Measurements from ENCODE around the gene AMH. TPM values are rescaled to one million over a fixed set of nuclear protein-coding genes. Genes with fewer than 3 reads are reported as not detected.
"Not testable (repeated sequence)": the region's sequence is repeated elsewhere in the genome, so short reads cannot be mapped to it uniquely, and the experiment has no call there.

Gene AMH
- polyA plus RNA-seq, 1 of the 3 experiments (the other 2 are of a cell fraction) = 18.1 TPM

- peaks cover 0 to 16% of the 10 kb centered on the region in 2 experiments; a peak in 1 of 4 replicates for H3K4me1 ChIP-seq (ENCODE audit: control insufficient read depth in 1 of 2, insufficient read depth in 2 of 2, low read depth in 1 of 2, low read length in 1 of 2)
- TF ChIP-seq PBX3 (IDR thresholded peaks at IDR 0.05) (no peak), POLR2AphosphoS5 (IDR thresholded peaks at IDR 0.05; ENCODE audit: low read depth, low read length) (no peak), GATA2 (CRISPR knock-in tag; IDR thresholded peaks at IDR 0.05) (no peak), CHD2 (IDR thresholded peaks at IDR 0.05; ENCODE audit: low read length, partially characterized antibody) (no peak)
- TF ChIP-seq, protein P1, sequence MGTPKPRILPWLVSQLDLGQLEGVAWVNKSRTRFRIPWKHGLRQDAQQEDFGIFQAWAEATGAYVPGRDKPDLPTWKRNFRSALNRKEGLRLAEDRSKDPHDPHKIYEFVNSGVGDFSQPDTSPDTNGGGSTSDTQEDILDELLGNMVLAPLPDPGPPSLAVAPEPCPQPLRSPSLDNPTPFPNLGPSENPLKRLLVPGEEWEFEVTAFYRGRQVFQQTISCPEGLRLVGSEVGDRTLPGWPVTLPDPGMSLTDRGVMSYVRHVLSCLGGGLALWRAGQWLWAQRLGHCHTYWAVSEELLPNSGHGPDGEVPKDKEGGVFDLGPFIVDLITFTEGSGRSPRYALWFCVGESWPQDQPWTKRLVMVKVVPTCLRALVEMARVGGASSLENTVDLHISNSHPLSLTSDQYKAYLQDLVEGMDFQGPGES (IDR thresholded peaks at IDR 0.05; ENCODE audit: low read depth, low read length) = no peak
- ChIA-PET CTCF (interaction anchor here (0.9 to 11.9 kb wide), 5 partner anchors 10 to 40 kb away, joined by 3 to 284 read pairs (median 5); partner anchors contain the start of gene LINGO3), POLR2A (no interaction called here)
- no peak overlapping the region for H3K4me2 ChIP-seq
- H3K79me2 ChIP-seq (ENCODE audit: insufficient read depth) = peaks cover 21% of the 10 kb centered on the region
- no peaks in the 10 kb centered on the region for H3K9me3 ChIP-seq
- no peaks in the 10 kb centered on the region for H3K27me3 ChIP-seq (ENCODE audit: insufficient read depth)
- no peak overlapping the region for H3K27ac ChIP-seq (ENCODE audit: low read depth in 2 of 2, low read length in 1 of 2)
- H3F3A ChIP-seq (replicated peaks; ENCODE audit: insufficient read depth) = no peaks in the 10 kb centered on the region
- H3K9ac ChIP-seq = no peak overlapping the region
- H4K20me1 ChIP-seq (ENCODE audit: insufficient read depth) = peaks cover 18% of the 10 kb centered on the region
- H3K36me3 ChIP-seq (replicated peaks in 1 of 2; ENCODE audit: control insufficient read depth in 1 of 2, insufficient read depth in 2 of 2, low read length in 1 of 2) = peaks cover 5 to 7% of the 10 kb centered on the region in 2 experiments
- no peak overlapping the region for H3K4me3 ChIP-seq (ENCODE audit: low read depth in 2 of 2, low read length in 1 of 2)
- H2AFZ ChIP-seq (ENCODE audit: low read depth) = no peak overlapping the region
- no peaks in the 10 kb centered on the region for H3K9me2 ChIP-seq
- 77% methylated on average over 5 of the region's 33 CpGs for WGBS (ENCODE audit: low lambda C conversion rate)
- peak; percentile 28 for DNase-seq
These were observed 29.5 kb downstream of the AMH start for GRCh38 chr19:2278459-2279158.

- Histone ChIP-seq H4K20me1 (ENCODE audit: insufficient read depth) (no peaks in the 10 kb centered on the region), H3K27ac (ENCODE audit: low read depth in 2 of 2, low read length in 1 of 2) (no peak overlapping the region), H3K4me1 (ENCODE audit: control insufficient read depth in 1 of 2, insufficient read depth in 2 of 2, low read depth in 1 of 2, low read length in 1 of 2) (peaks cover 0 to 8% of the 10 kb centered on the region in 2 experiments; a peak in 1 of 4 replicates), H3K4me3 (ENCODE audit: low read depth in 2 of 2, low read length in 1 of 2) (no peak overlapping the region), H3K36me3 (replicated peaks in 1 of 2; ENCODE audit: control insufficient read depth in 1 of 2, insufficient read depth in 2 of 2, low read length in 1 of 2) (no peaks in the 10 kb centered on the region), H3K4me2 (no peak overlapping the region), H3K9ac (no peak overlapping the region), H3F3A (replicated peaks; ENCODE audit: insufficient read depth) (peaks cover 3% of the 10 kb centered on the region), H3K9me3 (no peaks in the 10 kb centered on the region), H3K9me2 (no peaks in the 10 kb centered on the region), H3K27me3 (ENCODE audit: insufficient read depth) (no peaks in the 10 kb centered on the region), H3K79me2 (ENCODE audit: insufficient read depth) (peaks cover 4% of the 10 kb centered on the region; the same call in 1 of the 2 replicates), H2AFZ (ENCODE audit: low read depth) (no peak overlapping the region)
- ChIA-PET CTCF (interaction anchor here (11.9 kb wide), 1 partner anchor 32 kb away, joined by 284 read pairs; the partner anchor contains the start of gene LINGO3), POLR2A (interaction anchor here (0.8 kb wide), 1 partner anchor 127 kb away, joined by 4 read pairs; no protein-coding TSS in a partner anchor)
- no peak for DNase-seq
- TF ChIP-seq TAF1 (IDR thresholded peaks at IDR 0.05; ENCODE audit: borderline replicate concordance, low read depth, low read length) = no peak
- WGBS (ENCODE audit: low lambda C conversion rate) = 89% methylated on average over 24 of the region's 26 CpGs
These were observed 31.6 kb downstream of the AMH start for GRCh38 chr19:2280633-2281264.

GRCh38 chr19:2281265-2282061 is 32.3 kb downstream of the AMH start:
- H3K4me2 ChIP-seq = peak overlapping the region; percentile 47; the same call in 1 of the 2 replicates

More at GRCh38 chr19:2281265-2282061, 32.3 kb downstream of the AMH start:
- not testable (repeated sequence) for H3K27ac ChIP-seq (ENCODE audit: low read depth in 2 of 2, low read length in 1 of 2); H4K20me1 ChIP-seq (ENCODE audit: insufficient read depth); H3K36me3 ChIP-seq (replicated peaks in 1 of 2; ENCODE audit: control insufficient read depth in 1 of 2, insufficient read depth in 2 of 2, low read length in 1 of 2); H3K79me2 ChIP-seq (ENCODE audit: insufficient read depth); H3F3A ChIP-seq (replicated peaks; ENCODE audit: insufficient read depth); H3K9ac ChIP-seq; H2AFZ ChIP-seq (ENCODE audit: low read depth); H3K4me1 ChIP-seq (ENCODE audit: control insufficient read depth in 1 of 2, insufficient read depth in 2 of 2, low read depth in 1 of 2, low read length in 1 of 2); H3K9me3 ChIP-seq; H3K4me3 ChIP-seq (ENCODE audit: low read depth in 2 of 2, low read length in 1 of 2); DNase-seq; H3K27me3 ChIP-seq (ENCODE audit: insufficient read depth); H3K9me2 ChIP-seq
- WGBS (ENCODE audit: low lambda C conversion rate) = 38% methylated on average over 3 of the region's 16 CpGs
- POLR2A ChIA-PET = interaction anchor here (0.6 kb wide), 1 partner anchor 10 kb away, joined by 3 read pairs; no protein-coding TSS in a partner anchor
- CTCF ChIA-PET = interaction anchor here (1.0 to 2.7 kb wide), 2 partner anchors 8 to 35 kb away, joined by 4 to 20 read pairs; no protein-coding TSS in a partner anchor
